Measurements from ENCODE around the gene PLD6.
"Not testable (repeated sequence)": the region's sequence is repeated elsewhere in the genome, so short reads cannot be mapped to it uniquely, and the experiment has no call there.

Gene PLD6

DNA sequence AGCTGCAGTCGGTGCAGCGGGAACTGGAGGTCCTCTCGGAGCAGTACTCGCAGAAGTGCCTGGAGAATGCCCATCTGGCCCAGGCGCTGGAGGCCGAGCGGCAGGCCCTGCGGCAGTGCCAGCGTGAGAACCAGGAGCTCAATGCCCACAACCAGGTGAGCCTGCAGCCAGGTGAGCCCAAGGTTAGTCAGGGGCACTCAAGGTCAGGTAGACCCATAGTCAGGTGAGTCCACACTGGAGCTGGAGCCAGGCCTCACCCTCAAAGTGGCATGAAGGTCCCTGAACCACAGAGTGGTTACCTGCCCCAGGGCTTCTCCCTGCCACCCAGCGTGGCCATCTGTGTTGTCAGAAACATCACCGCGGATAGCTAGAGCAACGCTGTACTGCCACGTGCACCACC, 32.2 kb downstream of the PLD6 start:
- DNase-seq (ENCODE audit: low spot score), result no peak

DNA sequence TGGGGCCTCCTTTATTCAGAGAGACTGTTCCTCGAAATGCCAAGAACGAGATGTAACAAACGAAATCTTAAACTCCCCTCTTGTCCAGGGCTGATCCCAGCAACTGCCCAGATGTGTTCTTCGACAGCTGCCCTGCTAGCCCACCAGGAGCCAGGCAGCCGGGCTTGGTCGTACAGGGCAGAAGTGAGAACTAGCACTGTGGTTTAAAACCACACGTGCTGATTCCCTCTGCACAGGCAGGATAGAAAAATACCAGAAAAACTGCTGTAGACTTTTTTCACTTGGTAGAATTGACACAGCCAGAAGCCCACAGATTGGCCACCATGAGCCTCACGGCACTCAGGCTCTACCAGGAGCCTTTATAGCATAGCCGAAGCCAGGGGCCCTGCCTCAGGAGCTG, 33.1 kb downstream of the PLD6 start:
- no peak for DNase-seq (ENCODE audit: low spot score)

DNA sequence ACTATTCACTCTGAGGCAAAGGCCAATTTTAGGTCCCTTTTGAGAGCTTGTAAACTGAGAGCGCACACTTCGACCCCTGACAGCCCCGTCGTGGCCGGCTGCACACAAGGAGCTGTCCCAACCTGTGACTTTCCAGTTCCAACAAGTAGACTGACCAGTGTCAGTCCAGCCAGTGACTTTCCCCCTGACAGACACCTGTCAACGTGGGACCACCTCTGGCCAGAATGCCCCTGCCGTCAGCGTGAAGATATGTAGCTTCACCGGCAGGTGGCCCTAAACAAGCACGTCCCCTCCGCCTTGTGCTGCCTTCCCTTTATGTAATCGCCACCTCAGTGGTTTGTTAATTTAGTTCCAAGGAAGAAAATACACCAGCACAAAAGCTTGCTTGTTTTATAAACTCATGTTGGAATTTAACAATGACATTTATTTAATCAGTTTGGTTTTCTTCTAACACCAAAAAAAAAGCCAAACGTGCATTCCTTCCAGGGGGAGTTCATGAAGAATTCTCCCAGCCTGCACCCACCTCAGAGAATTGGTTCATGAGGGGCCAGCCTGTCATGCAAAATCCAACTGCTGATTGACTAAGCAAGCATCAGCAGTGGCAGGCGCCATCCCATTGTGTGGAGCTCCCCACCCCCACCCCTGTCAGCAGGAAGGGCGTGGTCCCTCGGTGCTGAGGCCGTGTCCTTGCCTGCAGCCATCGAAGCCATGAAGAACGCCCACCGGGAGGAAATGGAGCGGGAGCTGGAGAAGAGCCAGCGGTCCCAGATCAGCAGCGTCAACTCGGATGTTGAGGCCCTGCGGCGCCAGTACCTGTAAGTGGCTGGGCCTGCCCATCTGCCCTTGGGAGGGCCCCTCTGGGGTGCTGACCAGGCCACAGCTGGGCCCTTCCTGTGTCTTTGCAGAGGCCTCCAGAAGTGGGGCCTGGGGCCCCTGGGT, 33.9 kb downstream of the PLD6 start:
- DNase-seq (ENCODE audit: low spot score), result no peak

DNA sequence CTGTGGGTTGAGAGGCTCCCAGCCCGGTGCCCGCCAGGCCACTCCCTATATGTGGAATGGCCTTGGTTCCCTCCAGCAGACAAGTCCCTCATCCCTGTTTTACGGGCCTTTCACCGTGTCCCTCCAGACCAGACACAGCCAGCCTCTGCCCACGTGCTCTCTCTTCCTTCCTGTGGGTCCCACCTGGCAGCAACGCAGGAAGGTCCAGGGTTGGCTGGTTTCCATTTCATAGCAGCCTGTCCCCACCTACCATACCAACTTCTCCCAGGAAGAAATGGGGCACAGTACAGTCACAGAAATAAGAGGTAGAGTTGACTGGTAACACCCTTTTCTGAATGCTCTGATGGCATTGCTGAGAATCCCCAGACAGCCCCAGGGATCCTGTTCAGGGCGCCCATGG, 34.9 kb downstream of the PLD6 start:
- DNase-seq (ENCODE audit: low spot score), result no peak

DNA sequence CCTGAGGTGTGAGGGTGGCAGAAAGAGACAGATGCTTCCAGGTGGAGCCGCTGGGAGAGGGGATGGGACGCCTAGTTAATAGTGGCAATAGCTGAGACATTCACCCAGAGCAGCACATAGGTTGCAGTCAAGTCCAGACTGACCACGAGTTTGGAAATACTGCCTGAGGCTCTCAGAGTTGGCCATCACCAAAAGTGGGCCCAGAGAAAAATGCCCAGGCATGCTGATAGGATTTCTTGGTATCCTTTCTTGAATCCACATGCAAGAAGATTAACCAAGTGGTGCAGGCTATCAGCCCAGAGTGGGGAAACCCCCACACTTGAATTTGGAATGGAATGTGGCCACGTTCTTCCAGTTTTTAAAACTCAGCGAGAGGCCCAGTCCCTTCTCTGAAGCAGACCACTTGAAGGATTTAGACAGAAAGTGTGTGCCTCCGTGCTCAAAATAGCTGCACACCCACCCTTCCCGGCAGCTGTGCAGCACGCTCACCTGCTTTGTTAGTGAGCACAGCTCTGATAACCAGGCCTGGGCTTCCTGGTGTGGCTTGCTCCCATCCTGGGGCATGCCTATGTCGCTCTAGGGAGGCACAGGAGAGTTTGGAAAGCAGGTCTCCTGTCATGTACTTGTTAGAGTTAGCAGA, 35.7 kb downstream of the PLD6 start:
- DNase-seq (ENCODE audit: low spot score), result no peak

DNA sequence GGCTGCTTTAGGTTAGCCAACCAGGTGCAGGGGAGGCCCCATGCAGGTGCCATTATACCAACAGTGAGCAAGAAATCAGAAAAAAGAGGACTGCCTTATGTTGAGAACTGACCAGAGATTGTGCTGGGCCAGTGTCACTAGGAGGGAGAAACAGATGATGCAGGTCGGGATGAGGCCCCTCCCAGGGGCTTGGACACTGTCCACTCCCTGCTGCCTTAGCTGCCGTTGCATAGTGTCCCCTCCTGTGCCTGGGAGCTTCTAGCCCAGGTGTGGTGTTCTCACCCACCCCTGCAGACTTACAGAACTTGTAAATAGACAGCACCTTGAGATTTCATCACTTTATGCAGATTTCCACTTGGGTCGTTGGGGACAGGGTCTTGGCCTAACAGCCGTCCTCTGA, 36.7 kb downstream of the PLD6 start:
- DNase-seq (ENCODE audit: low spot score), result no peak

DNA sequence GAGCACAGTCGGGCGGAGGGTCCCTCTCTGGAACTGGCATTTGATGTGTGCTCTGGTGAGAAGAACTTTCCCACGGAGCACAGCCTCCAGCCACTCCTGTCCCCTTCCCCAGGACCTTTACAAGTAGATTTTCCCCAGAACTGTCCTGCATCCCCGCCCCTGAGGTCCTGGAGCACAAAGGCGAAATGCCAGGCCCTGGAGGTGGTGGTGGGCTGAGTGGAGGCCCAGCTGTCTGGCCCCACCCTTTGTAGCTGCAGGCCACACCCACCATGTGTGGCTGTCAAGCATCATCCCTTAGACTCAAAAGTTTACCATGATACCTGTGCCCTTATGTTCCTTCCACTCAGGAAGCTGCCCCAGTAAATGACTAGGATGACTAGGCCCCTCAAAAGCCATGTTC, 37.7 kb downstream of the PLD6 start:
- DNase-seq (ENCODE audit: low spot score), result no peak

DNA sequence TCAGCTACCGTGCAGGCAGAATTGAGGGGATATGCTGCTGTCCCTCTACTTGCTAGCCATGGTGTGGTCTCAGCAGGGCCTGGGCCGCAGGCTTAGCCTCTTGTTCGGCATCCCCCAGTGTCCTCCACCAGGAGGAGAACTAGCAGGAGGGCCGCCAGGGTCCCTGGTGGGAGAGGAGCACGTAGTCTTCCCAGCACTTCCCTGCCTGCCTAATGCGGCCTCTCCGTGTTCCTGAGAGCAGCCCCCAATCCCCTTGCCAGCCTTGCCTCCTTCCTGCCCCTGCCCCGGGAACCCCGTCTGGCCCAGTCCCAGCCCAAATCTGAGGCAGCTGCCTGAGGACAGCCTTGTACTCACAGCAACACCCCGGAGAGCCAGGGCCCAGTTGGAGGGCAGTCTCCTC, 38.1 kb downstream of the PLD6 start:
- no peak for DNase-seq (ENCODE audit: low spot score)

DNA sequence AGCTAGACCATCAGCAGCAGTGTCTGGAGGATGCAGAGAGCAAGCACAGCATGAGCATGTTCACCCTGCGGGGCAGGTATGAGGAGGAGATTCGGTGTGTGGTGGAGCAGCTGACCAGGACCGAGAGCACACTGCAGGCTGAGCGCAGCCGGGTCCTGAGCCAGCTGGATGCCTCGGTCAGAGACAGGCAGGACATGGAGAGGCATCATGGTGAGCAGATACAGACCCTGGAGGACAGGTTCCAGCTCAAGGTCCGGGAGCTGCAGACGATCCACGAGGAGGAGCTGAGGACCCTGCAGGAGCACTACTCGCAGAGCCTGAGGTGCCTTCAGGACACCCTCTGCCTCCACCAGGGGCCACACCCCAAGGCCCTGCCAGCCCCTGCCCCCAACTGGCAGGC, 38.8 kb downstream of the PLD6 start:
- no peak for DNase-seq (ENCODE audit: low spot score)

DNA sequence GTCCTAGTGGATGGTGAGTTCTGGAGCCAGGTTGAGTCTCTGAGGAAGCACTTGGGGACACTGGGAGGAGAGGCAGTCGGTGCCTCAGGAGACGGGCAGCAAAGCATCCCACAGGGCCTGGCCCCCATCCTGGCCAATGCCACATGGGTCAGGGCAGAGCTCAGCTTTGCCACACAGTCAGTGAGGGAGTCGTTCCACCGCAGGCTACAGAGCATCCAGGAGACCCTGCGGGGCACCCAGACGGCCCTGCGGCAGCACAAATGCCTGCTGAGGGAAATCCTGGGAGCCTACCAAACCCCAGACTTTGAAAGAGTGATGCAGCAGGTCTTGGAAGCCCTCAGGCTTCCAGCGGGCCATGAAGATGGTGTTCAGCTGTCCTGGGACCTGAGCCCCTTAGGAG, 39.7 kb downstream of the PLD6 start:
- DNase-seq (ENCODE audit: low spot score), result no peak

DNA sequence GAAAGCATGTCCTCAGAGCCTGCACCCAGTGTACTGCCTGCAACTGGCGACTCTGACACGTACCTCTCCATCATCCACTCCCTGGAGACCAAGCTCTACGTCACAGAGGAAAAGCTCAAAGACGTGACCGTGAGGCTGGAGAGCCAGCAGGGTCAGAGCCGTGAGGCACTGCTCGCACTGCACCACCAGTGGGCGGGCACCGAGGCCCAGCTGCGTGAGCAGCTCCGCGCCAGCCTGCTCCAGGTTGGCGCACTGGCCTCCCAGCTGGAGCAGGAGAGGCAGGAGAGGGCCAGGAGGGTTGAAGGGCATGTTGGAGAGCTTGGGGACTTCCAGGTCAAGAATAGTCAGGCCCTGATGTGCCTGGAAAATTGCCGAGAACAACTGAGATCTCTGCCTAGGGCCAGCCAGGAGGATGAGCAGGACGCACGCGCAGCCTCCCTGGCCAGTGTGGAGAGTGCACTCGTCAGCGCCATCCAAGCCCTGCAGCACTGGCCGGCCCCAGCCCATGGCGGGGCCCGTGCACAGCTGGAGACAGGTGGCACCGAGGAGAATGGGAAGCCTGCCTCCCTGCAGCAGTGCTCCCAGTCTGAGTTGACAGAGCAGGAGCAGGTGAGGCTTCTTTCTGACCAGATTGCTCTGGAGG, 40.3 kb downstream of the PLD6 start:
- no peak for DNase-seq (ENCODE audit: low spot score)

DNA sequence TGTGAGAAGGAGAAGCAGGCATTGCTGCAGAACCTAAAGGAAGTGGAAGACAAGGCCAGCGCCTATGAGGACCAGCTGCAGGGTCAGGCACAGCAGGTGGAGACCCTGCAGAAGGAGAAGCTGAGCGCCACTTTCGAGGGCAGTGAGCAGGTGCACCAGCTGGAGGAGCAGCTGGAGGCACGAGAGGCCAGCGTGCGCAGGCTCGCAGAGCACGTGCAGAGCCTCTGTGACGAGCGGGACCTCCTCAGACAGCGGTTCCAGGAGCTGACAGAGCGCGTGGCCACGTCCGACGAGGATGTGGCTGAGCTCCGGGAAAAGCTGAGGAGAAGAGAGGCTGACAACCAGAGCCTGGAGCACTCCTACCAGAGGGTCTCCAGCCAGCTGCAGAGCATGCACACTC, 41.5 kb downstream of the PLD6 start:
- DNase-seq (ENCODE audit: low spot score), result no peak

DNA sequence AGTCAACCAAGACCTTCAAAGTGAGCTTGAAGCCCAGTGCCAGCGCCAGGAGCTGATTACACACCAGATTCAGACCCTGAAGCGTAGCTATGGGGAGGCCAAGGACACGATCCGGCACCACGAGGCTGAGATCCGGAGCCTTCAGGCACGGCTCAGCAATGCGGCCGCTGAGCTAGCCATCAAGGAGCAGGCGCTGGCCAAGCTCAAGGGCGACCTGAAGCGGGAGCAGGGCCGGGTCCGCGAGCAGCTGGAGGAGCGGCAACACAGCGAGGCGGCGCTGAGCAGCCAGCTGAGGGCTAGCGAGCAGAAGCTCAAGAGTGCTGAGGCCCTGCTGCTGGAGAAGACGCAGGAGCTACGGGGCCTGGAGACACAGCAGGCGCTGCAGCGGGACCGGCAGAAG, 42.0 kb downstream of the PLD6 start:
- no peak for DNase-seq (ENCODE audit: low spot score)

DNA sequence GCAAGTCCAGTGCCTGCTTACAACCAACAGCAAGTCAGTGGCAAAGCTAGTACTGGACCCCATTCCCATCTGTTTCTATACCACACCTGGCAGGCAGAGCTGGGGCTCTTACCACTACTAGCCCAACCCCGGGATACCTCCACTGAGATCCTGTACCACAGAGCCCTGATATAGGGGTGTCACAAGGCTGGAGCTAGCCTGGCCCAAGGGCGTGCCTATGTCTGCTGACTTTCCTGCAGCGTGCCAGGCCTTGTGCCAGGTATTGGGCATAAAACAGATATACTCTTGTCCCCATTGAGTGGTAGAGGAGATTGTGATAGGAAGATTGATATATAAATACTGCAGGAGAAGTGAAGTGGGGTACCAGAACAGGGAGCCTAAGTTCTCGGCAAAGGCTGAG, 44.4 kb downstream of the PLD6 start:
- DNase-seq (ENCODE audit: low spot score), result no peak

DNA sequence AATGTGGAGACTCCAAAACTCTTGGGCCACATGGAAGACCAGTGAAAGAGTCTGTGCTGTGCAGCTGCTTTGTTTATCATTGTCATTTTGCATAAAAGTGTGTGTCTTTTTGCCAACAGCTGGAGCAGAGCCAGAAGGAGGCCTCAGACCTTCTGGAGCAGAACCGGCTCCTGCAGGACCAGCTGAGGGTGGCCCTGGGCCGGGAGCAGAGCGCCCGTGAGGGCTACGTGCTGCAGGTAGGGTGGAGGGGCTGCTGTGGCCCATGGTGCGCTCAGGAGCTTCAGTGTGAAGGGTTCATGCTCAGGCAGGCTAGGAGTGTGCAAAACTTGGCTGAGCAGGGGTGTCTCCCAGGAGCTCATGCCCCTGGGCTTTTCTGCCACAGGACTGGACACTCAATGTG, 45.0 kb downstream of the PLD6 start:
- no peak for DNase-seq (ENCODE audit: low spot score)

DNA sequence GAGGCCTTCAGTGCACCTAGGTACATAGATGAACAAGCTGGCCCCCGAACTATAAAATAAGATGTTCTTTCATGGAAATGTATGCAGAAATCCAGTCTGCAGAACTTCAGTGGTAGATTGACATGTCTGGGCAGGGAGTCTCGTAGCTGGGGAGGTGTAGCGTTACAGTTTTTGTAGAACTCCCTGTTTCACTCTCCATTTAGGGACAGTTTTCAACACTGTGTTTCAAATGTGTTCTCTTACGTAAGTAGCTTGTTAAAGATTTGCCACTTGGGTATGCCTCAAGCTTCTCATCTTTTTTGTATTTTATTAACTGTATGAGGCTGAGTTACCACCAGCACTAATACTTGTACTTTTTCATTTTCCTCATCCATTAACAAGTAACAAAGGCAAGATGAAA, 46.6 kb downstream of the PLD6 start:
- no peak for DNase-seq (ENCODE audit: low spot score)

DNA sequence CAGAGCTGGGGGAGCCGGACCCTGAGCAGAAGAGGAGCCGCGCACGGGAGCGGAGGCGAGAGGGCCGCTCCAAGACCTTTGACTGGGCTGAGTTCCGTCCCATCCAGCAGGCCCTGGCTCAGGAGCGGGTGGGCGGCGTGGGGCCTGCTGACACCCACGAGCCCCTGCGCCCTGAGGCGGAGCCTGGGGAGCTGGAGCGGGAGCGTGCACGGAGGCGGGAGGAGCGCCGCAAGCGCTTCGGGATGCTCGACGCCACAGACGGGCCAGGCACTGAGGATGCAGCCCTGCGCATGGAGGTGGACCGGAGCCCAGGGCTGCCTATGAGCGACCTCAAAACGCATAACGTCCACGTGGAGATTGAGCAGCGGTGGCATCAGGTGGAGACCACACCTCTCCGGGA, 47.6 kb downstream of the PLD6 start:
- not testable (repeated sequence) for DNase-seq (ENCODE audit: low spot score)

DNA sequence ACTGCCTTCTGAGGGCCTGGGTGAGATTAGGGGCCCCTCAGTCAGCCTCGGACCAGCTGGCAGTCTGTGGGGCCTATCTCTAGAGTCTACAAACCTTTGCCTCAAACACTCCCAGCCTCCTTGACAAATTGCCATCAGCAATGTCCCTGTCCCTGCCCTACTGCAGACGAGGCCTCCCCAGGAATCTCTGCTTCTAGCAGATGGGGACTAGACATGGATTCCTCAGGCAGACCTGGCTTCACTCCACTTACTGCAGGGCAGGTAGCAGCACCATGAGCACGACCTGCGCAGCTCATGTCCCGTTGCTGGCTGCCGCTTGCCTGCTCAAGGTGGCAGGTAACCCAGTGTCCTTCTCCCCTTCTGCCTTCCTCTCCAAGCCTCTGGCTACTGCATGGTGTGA, 49.1 kb downstream of the PLD6 start:
- DNase-seq (ENCODE audit: low spot score), result no peak

DNA sequence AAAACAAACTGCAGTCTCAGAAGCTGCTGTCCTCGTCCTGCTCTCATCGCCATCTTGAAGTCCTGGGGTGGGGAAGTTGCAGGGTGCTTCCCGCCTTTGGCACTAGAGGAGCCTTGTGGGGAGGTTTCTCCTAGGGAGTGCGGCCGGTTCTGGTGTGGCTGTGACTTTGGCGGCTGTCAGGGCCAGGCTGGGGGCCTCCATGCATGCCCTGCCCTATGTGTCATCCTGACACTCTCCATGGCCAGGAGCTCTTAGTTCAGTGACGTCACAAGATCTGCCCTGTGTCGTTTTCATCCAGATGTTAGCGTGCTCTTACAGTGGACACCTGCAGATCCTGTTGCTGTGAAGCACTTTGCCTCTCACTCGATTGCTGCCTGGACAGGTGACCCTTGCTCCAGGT, 49.6 kb downstream of the PLD6 start:
- no peak for DNase-seq (ENCODE audit: low spot score)

DNA sequence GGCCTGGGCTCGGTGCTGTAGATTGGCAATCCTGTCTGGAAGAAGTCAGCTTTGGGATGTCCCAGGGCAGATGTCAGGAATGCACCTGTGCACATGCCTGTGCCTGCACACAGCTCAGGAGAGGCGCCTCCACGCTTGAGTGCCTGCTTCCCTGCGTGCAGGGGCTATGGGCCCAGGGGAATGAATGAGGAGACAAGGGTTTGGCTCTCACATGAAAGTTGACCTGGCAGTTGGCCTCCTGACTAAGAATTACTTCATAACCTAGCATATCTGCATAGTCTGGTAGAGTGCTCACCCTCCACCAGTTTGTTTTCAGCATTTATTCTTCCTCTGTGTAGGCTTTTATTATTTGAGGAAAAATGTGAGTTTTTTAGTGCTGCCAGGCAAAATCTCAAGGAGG, 50.0 kb downstream of the PLD6 start:
- DNase-seq (ENCODE audit: low spot score), result no peak

DNA sequence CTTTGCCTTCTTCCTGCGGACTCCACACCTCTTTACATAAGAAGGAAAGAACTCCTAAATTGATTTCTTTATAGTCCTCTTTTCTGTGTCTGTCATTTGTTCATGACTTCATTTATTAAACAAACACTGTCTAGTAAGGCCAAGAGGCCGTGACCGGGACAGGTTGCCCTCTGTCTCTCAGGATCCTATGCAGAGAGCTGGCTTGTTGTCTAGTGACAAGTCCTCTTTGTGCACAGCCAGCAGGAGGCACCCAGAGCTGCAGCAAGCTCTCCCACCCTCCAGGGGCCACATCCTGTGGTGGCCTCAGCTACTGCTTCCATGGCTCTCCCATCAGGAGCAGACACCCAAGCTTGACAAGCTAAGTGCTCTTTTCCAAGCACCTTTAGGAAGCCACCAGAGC, 50.6 kb downstream of the PLD6 start:
- no peak for DNase-seq (ENCODE audit: low spot score)

DNA sequence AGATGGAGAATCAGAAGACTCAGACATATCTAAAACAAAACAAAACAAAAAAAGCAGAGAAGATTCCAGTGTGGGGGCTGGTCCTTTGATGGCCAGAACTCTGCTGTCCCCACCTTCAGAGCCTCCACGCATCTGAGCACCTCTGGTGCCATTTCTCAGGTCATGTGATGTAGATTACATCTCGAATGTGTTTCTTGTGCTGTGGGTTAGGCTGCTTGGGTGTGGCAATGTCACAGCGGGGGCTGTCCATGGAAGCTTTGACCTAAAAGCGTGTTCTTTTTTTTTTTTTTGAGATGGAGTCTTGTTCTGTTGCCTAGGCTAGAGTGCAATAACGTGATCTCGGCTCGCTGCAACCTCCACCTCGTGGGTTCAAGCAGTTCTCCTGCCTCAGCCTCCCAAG, 51.2 kb downstream of the PLD6 start:
- no peak for DNase-seq (ENCODE audit: low spot score)

DNA sequence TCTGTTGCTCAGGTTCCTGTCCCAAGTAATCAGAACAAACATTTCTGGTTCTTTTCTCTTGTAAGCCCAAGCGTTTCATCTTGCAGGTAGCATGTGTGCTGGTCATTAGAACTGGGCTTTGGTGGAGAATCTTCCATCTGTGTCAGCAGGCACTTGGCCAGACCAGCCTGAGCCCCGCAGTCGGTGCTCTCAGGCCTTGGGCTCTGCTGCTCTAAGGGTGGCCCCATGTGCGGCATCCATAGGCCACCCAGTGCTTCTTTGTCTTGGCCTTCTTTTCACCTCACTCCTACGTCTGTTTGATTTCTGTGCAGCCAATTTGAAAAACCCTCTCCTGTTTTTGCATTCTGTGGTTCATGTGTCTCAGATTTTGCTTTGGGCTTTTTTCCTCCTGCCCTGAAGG, 51.6 kb downstream of the PLD6 start:
- no peak for DNase-seq (ENCODE audit: low spot score)
